Amniotic stem cell (primary cell): ENCODE data around the gene AAMP.
A peak's percentile ranks its signal among the peaks of the same experiment; 100 is the strongest.
"Not testable (repeated sequence)": the region's sequence is repeated elsewhere in the genome, so short reads cannot be mapped to it uniquely, and the experiment has no call there.

Source experiments
- DNase-seq: peaks from one replicate; lab custom pipeline; 2025; lab: John Stamatoyannopoulos, UW

Gene AAMP

DNA sequence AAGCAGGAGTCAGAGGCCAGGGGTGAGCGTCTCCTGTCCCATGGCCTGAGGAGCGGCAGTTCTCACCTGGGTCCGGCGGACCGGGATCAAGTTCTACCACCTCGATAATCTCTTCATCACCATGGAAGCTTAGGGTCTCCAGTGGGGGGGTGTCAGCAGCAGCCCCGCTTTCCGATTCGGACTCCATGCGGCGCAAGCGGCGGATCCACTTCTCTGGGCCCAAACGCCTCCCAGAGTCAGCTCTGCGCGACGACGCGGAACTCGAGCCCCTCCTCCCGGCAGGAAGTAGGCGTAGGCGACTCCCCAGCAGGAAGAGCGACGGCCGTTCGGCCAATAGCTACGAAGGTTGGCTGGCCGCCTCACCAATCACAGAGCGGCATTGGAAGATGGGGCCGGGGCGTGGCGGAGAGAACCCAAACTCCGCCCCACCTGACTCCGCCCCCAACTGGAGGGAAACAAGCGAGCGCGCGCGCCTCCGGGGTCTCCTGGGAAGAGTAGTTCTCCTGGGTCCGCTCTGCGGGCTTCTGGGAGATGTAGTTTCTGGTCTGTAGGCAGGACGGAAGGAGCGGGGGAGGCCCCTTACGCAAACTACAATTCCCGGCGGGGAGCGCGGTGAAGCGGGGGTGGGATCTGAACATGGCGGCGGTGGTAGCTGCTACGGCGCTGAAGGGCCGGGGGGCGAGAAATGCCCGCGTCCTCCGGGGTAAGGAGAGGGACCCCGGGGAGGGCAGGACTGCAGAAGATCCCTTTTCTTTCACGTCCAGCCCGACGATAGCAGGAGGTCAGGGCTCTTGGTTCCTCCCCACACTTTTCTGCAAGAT is at the start of gene AAMP, which contains the start of gene PNKD:
Gene AAMP, minus strand, starts transcription at position 238 of the 821 bp plus-strand sequence. Its CDS starts 51 bp downstream, at position 187.
Gene PNKD, plus strand, starts transcription at position 620 of the 821 bp plus-strand sequence. Its CDS starts 17 bp downstream, at position 637.
- peak; percentile 100 for DNase-seq

- DNase-seq = no peak
Measured at GRCh38 chr2:218318241-218318640, 48.3 kb upstream of the AAMP start.

DNA sequence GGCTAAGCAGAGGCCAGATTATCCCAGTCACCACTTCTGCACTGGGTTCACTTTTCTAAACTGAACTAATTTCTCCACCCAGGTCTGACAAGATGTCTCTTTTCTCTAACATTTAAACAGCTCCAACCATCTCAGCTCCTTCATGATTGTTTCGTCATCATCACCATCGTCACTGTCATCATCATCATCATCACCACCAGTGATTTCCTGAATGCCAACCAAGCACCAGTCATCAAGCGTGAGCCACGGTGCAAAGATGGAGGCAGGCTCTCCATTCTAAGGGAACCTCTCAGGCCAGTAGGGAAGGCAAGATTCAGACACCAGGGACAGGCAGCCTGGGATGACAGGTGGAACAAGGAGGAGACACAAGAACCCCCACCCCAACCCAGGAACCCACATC is 47.9 kb upstream of the AAMP start:
- no peak for DNase-seq

DNA sequence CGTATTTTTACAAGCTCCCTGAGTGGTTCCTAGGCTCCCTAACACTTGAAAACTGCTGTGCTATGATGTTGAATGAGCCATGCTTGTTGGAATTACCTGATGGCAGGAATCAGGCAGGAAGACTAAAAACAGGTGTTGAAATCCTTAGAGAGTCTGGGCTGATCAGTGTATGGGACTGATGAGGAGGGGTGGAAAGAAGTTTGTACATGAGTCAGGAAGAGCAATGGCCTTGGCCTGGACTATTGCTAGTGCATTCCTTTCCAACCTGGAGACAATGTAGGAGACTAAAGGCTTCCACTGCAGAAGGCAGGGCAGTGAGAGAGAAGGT is 47.3 kb upstream of the AAMP start:
- DNase-seq = no peak

DNA sequence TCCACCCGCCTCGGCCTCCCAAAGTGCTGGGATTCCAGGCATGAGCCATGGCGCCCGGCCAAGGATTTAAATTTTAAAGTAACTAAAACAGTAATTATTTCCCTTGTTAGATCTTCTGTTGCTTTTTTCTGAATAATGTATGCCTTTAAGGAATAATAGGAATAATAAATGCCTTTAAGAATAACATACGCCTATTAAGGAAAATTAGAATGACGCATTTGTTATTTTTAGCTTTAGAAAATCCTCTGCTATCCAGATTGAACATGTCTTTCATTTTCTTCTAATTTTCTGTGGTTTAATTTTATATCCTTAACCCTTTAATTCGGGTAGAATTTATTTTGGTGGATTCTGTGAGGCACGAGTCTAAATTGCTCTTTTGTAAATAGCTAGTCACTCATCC is 45.5 kb upstream of the AAMP start:
- DNase-seq = no peak

DNA sequence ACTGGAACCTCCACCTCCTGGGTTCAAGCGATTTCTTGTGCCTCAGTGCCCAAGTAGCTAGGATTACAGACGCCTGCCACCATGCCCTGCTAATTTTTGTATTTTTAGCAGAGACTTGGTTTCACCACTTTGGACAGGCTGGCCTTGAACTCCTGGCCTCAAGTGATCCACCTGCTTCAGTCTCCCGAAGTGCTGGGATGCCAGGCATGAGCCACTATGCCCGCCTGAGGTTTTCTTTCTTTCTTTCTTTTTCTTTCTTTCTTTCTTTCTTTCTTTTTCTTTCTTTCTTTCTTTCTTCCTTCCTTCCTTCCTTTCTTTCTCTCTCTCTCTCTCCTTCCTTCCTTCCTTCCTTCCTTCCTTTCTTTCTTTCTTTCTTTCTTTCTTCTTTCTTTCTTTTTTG is 44.8 kb upstream of the AAMP start:
- DNase-seq = not testable (repeated sequence)

DNA sequence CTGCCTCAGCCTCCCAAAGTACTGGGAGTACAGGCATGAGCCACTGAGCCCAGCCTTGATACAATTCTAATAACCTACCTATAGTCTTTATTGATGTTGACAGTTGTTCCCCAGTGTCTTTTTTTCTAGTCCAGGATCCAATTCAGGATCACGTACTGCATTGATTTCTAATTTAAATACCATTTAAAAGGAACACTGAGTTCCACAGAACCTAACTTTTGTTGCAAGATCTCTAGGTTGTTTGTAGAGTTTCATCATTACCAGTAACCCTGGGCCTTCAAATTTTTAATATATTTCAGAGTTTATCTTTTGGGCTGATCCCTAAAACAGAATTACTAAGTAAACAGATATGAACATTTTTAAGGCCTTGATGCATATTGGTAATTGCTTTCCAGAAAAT is 43.4 kb upstream of the AAMP start:
- no peak for DNase-seq

GRCh38 chr2:218312267-218312756 is 42.4 kb upstream of the AAMP start:
- no peak for DNase-seq

GRCh38 chr2:218311541-218312266 is 41.8 kb upstream of the AAMP start:
- DNase-seq = not testable (repeated sequence)

DNA sequence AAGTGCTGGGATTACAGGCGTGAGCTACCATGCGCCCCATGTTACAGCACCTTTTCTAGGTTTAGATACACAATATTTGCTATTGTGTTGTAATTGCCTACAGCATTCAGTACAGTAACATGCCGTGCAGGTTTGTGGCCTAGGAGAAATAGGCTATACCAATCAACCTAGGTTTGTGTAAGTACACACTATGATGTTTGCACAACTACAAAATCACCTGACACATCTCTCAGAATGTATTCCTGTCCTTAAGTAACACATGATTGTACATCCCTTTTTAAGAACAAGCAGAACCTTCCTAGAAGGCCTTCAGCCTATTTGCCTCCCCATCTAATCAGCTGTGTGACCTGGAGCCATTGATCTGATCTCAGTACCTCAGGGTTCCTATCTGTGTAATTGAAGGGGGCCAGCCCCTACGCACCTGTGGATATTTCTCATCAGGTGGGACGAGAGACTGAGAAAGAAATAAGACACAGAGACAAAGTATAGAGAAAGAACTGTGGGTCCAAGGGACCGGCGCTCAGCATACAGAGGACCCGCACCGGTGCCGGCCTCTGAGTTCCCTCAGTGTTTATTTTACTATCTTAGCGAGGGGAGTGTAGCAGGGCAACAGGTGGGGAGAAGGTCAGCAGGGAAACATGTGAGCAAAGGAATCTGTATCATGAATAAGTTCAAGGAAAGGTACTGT is 41.1 kb upstream of the AAMP start:
- no peak for DNase-seq

- DNase-seq = no peak
Measured at GRCh38 chr2:218307415-218308090, 37.6 kb upstream of the AAMP start.

GRCh38 chr2:218306184-218306920 is 36.4 kb upstream of the AAMP start:
- DNase-seq = no peak

- no peak for DNase-seq
Measured at GRCh38 chr2:218305383-218305782, 35.4 kb upstream of the AAMP start.

- peak; percentile 76 for DNase-seq
Measured at GRCh38 chr2:218301176-218301819, 31.4 kb upstream of the AAMP start.

- DNase-seq = no peak
Measured at GRCh38 chr2:218300141-218300540, 30.2 kb upstream of the AAMP start.

GRCh38 chr2:218298314-218298875 is 28.5 kb upstream of the AAMP start:
- DNase-seq = no peak

GRCh38 chr2:218296847-218297246 is 26.9 kb upstream of the AAMP start:
- DNase-seq = no peak

DNA sequence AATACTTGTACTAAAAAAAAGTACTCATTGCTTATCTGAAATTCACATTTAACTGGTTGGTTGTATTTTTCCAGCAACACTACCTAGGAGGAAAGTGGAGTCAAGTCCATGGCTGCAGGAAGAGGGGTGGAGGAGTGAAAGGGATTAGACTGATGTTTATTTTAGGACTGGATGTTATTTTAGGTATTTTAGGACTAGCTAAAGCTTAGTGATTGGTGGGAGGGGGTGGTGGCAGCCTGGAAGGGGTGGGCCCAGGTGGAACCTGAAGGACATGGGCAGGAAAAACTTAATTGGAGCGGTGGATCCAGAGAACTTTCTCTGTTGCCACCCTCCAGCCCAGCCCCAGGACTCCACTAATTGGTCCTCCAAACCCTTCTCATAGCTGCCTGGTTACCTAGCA is 26.3 kb upstream of the AAMP start:
- DNase-seq = no peak

DNA sequence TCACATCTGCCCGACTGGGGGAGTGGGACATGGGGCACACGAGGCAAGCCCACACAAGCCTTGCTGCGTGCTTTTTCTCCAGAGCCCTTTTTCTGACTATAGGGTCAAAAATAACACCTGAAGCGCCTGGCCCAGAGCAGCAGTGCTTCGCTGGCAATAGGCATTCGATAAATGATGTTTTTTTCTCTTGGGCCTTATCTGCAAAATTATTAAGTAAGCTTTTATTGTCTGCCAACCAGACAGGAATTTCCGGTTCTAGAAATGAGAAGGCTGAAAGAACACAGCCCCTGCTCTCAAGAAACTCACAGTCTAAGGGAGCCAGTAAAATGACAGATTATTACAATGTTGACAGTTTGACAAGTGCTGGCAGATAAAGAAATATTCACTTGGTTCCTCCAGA is 25.1 kb upstream of the AAMP start:
- DNase-seq = no peak

DNA sequence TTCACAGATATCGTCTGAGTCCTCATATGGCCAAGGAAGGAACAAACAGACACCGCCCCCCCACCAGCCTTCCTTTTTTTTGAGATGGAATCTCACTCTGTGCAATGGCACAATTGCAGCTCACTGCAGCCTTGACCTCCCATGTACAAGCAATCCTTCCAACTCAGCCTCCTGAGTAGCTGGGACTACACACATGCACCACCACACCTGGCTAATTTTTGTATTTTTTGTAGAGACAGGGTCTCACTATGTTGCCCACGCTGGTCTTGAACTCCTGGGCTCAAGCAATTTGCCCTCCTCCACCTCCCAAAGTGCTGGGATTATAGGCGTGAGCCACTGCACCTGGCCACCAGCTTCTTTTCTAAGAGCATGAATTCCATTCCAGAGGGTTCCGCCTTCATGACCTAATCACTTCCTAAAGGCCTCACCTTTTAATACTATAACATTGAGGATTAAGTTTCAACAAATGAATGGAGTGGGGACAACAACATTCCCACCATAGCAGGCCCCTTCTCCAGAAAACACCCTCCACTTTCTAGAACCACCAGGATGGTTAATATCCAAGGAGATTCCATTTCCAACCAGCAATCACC is 24.6 kb upstream of the AAMP start:
- no peak for DNase-seq
